GM11168 (cell line): ENCODE data around the gene BANF1.

Experiments
- in situ Hi-C: fragments of 300-500 bp; cut with MboI; formaldehyde crosslinking; loops from one replicate; pipeline ENCODE4 v1.12.0; 2022; ENCODE audit warnings: low sequenced_read_pairs; ENCODE audit not compliant: unreplicated experiment

The BANF1 gene, protein sequence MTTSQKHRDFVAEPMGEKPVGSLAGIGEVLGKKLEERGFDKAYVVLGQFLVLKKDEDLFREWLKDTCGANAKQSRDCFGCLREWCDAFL

DNA sequence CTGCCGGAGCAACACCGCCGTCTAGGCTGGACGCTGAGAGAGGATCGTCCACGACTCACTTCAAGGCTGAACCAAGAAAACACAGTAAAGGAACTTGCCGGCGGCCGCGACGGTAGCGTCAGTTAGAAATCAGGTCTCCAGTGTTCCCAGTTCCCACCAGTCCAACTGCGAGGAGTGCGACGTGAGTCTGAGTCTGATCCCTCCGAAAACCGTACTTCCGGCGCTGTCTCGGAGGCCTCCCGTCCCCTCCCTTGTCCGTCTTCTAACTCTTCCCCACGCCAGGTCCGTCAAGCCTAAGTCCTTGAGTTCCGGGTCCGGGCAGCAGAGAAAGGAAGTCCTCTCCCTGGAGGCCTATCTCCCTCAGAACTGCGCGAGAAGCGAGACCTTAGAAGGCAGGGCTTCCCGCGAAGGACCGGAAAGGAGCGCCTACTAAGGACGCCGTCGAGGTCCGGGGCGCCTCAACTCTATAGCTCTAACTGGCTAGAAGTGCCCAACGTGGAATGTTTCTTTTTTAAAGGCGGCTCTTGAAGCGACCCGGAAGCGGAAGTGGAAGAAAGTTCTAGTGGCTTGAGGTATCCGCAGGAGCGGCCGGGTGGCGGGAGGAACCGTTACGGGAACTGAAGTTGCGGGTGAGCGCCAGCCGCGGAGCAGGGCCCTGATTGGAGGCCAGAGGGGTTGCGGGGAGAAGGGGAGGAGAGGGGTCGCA, at the start of gene BANF1, which contains the start of gene EIF1AD:
TSS of gene BANF1 (plus strand) at position 562 of the 706 bp plus-strand sequence. CDS start 748 bp downstream, outside the sequence.
TSS of gene EIF1AD (minus strand) at position 216 of the 706 bp plus-strand sequence. CDS start 1,768 bp downstream, outside the sequence.
- in situ Hi-C loops, result no loop called here

DNA sequence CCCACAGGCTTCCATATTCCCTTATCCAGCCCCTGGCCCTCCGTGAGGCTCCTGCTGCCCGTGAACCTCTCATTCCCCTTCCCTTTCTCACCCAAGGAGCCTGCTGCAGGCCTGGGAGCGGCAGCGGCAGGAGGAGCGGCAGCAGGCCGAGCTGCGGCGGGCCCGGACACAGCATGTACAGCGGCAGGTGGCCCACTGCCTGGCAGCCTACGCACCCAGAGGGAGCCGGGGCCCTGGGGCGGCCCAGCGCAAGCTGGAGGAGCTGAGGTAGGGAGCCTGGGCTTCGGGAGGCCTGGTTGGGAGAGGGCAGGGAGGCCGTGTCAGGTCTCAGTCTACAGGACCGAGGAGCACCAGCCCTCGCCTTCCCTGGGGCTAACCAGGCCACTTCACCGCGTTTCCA, 48.8 kb upstream of the BANF1 start:
- in situ Hi-C loops, result no loop called here

DNA sequence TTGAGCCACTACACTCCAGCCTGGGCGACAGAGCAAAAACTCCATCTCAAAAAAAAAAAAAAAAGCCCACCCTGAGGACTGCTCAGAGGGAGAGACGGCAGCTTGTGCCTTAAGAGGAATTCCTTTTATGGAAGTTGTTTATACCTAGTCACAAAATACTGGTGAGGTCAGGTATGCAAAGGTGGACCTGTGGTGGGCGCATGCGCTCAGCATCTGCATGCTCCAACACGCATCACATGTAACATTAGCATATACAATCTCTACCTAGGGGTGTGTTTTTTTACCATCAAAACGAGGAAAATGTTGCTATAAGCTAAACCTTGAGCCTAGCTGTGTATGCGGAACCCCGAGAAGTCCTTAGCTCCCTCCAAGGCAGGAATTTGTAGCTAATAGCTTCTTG, 47.5 kb upstream of the BANF1 start:
- in situ Hi-C loops, result no loop called here

DNA sequence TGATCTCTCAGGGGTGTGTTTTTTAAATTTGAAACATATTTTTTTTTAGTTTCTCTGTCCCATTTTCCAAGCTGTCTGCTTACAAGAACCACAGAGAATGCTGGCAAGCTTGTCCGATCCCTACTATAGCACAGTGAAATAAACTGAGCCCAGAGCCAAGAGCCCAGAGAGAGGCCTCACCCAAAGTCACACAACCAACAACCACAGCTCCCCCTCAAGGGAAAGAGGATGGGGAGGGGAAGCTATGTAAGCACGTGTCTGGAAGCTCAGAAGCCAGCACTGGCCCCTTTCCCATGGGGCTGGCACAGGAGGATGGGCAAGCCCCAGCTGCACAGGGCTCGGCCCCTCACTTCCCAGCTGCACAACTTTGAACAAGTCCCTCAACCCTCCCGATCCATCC, 44.0 kb upstream of the BANF1 start:
- in situ Hi-C loops, result no loop called here

DNA sequence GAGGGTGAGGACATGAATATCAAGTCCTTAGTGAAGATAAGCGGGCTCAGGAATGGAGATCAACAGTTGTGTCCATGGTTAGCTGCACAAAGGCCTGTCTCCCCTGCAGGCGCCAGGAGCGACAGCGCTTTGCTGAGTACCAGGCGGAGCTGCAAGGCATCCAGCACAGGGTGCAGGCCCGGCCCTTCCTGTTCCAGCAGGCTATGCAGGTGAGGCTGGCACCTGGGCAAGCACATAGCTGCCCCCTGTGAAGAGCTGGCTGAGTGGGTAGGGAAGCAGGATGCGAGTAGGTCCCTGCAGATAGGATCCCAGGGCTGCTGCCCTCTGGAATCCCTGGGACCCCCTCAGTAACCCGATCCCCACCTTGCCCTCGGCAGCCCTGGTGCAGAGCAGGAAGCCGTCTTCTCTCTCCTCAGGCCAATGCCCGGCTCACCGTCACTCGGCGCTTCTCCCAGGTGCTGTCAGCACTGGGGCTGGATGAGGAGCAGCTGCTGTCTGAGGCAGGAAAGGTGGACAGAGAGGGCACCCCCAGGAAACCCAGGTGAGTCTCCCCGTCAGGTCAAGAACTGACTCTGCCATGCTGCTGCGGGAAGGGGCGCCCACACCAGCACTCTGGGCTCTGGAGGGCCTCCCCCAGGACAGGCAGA, 43.4 kb upstream of the BANF1 start:
- in situ Hi-C loops, result no loop called here

DNA sequence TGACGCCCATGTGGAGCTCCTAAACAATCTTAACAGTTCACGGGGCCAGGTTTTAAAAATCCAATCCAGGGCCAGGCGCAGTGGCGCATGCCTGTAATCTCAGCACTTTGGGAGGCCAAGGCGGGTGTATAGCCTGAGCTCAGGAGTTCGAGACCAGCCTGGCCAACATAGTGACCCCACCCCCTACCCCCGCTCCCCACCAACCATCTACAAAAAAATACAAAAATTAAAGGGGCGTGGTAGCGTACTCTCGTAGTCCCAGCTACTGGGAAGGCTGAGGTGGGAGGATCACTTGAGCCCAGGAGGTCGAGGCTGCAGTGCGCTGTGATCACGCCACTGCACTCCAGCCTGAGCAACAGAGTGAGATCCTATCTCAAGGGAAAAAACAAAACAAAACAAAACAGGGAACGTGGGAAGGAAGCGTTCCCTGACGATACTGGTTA, 41.5 kb upstream of the BANF1 start:
- in situ Hi-C loops, result no loop called here

DNA sequence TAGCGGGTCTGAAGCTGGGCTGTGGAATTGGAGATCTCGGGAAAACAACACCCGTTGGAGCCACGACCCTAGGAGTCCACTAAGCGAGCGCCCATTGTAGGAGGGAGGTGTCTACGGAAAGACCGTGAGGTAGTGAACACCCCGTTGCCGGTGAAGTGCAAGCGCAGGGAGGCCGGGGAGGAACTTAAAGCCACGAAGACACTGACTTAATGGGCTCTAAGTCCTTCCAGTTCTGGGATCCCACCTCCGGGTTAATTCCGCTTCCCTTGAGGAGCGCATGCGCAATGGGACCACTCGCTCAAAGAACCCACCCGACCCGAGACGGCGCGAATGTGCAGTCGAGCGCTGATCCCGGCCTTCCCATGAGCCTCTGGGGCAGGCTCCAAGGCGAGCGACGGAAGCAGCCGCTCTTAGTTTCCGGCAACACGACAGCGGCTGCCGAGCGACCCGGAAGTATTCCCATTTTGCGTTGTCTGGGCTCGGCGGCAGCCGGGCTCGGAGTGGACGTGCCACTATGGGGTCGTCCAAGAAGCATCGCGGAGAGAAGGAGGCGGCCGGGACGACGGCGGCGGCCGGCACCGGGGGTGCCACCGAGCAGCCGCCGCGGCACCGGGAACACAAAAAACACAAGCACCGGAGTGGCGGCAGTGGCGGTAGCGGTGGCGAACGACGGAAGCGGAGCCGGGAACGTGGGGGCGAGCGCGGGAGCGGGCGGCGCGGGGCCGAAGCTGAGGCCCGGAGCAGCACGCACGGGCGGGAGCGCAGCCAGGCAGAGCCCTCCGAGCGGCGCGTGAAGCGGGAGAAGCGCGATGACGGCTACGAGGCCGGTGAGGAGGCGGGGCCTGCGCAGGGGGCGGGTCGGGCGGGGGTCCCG, 40.8 kb upstream of the BANF1 start, which contains the start of gene SART1:
TSS of gene SART1 (plus strand) at position 468 of the 874 bp plus-strand sequence. CDS start at position 515, 47 bp downstream.
- in situ Hi-C loops, result no loop called here

DNA sequence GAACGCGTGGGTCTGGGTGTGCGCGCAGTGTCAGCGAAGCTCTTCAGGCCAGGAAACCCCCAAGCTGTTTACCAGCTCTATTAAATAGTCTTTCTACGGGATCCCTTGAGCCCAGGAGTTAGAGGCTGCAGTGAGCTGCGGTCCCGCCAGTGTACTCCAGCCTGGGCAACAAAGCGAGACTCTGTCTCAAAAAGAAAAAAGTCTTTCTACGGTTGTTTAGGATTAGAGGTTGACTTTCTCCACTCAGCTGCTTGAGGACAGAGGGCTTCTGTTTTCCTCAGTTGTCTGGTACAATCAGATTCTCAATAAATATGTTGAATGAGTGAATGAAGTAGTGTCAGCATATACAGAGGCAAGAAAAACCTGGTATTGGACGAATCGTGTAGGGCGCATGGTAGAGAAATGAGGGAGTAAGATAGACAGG, 40.1 kb upstream of the BANF1 start:
- in situ Hi-C loops, result no loop called here

DNA sequence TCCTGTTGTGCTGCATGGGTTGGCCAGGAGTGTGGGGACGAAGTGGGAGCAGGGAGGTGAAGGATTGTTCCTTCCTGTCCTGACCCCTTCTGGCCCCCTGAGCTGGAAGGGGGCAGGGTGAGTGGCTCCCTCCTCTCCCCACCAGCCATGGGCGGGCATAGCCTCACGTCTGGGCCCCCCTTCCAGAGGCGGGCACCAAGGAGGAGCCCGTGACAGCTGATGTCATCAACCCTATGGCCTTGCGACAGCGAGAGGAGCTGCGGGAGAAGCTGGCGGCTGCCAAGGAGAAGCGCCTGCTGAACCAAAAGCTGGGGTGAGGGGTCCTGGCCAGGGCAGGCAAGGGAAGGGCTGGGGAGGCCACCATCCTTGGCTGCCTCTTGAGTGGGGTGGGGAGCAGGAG, 37.4 kb upstream of the BANF1 start:
- in situ Hi-C loops, result no loop called here

DNA sequence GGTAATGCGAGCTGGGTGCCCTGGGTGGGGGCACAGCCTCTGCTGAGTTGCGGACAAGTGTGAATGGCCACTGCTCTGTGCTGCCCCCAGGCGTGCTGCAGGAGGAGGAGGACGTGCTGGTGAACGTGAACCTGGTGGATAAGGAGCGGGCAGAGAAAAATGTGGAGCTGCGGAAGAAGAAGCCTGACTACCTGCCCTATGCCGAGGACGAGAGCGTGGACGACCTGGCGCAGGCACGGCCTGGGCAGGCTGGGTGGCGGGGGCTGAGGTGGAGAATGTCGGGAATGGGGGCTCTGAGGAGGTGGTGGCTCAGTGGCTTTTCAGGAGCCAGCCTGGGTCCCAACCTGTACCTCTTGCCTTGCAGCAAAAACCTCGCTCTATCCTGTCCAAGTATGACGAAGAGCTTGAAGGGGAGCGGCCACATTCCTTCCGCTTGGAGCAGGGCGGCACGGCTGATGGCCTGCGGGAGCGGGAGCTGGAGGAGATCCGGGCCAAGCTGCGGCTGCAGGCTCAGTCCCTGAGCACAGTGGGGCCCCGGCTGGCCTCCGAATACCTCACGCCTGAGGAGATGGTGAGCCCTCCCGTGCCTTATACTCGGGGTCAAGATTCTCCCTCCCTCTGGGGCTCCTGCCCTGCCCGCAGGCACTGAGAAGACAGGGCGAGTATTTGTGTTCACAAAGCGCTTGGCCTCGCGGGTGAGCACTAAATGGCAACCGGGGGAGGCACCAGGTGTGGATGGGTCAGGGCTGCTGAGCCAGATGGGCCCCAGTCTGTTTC, 36.1 kb upstream of the BANF1 start:
- in situ Hi-C loops, result no loop called here

DNA sequence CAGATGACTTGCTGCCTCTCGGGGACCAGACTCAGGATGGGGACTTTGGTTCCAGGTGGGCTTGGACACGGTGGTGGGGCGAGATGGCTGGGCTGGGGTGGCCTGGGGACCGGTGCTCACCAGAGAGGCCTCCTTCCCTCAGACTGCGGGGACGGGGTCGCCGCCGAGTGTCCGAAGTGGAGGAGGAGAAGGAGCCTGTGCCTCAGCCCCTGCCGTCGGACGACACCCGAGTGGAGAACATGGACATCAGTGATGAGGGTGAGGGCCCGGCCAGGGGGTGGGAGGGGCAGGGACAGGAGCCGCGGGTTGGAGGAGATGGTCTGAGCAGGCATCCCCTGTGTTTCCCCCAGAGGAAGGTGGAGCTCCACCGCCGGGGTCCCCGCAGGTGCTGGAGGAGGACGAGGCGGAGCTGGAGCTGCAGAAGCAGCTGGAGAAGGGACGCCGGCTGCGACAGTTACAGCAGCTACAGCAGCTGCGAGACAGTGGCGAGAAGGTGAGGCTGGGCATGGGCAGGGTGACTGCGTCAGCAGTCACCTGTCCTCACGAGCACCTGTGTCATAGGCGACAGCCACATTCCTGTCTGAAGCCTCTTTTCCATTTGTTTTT, 34.9 kb upstream of the BANF1 start:
- in situ Hi-C loops, result no loop called here

DNA sequence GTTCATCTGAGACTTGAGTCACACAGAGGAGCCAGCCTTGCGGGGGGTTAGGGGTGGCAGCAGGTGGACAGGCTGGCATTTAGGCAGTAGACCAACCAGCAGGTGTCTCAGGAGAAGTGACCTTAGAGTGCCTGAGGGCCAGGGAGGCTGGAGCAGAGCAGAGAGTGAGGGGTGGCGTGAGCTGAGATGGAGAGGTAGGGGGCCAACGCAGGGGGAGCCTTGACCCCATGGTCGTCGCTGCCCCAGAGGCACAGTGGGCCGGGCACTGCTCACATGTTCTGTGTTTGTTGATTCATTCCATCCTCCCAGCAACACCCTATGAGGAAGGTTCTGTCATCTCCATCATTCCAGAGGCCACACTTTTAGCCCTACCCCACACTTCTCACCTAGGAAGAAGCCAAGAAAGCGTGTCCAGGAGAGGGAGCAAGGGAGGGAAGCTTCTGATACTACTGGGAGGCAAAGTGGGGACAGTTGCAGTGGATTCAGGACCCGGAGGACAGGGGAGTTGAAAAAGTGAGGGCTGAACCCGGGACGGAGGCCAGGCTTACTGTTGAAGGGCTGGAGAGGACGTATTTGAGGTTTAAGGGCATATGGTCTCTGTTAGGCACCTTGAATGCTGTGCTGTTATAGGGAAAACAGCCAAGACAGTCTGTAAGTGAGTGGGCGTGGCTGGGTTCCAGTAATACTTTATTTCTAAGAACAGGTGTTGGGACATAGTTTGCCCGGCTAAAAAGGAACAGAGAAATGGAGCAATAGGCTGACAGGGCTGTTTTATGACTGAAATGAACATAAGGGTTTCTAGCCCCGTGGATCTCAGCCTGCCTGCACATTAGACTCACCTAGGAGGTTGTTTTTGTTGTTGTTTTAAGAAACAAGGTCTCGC, 33.5 kb upstream of the BANF1 start:
- in situ Hi-C loops, result no loop called here

DNA sequence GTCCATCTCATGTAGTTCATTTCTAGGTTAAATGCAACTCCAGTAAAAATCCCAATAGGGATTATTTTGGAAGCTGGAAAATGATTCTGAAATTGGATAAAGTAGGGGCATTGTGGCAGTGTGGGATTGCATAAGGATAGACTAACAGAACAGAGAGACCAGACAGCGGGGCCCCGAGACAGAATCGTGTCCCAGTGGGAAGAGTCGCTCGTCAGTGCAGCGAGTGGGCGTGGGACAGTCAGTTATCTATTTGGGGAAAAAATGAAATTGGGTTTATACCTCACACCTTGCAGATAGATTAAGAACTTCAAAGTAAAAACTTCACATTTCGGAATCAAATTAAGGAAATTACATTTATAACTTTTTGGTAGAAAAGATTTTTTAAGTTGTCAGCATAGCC, 30.2 kb upstream of the BANF1 start:
- in situ Hi-C loops, result no loop called here

DNA sequence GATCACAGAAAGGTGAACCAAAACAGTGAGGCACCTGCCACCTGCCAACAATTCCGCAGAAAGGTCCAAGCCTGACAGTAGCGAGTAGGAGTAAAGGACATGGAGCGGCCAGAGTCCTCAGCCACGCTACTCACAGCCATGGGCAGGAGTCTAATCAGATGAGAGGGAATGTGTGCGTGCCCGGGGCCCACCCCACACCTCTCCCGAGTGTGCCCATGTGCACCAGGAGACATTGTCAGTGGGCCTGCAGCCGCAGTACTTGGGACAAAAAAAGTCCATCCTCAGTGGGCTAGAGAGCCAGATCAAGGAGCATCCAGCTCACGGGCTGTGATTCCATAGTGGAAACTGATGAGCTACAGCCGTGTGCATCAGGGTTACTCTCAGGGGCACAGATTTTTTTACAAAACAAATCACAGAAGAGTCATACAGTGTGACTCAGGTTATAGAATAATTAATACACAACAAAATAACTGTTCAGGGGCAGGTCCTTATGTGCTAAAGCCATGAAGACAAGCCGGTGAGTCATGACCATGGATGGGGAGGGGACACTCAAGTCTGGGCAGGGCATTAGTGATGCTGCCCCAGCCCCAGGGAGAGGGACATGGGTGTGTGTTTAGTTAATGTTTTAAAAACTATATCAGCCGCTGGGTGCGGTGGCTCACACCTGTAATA, 28.7 kb upstream of the BANF1 start:
- in situ Hi-C loops, result no loop called here

DNA sequence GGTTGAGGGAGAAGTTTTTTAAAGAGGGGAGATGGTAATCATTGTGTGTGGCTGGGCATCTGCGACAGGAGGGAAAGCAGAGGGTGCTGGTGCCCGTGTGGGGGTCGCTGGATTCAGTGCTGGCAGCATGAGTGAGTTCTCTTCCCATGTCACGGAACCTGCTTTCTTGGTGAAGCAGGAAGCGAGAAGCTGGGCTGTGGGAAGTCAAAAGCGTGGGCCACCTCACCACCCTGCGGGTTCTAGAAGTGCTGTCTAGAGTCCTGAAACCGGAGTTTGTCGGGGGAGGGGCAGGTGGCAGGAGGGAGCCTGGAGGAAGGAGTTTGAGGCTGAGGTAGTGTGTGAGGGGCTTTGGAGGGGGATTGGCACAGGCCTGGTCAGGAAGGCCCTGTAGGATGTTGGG, 26.5 kb upstream of the BANF1 start:
- in situ Hi-C loops, result loop anchor here (25.0 kb wide), 1 partner anchor 263 kb away; the partner anchor contains the start of genes KAT5 and RNASEH2C

DNA sequence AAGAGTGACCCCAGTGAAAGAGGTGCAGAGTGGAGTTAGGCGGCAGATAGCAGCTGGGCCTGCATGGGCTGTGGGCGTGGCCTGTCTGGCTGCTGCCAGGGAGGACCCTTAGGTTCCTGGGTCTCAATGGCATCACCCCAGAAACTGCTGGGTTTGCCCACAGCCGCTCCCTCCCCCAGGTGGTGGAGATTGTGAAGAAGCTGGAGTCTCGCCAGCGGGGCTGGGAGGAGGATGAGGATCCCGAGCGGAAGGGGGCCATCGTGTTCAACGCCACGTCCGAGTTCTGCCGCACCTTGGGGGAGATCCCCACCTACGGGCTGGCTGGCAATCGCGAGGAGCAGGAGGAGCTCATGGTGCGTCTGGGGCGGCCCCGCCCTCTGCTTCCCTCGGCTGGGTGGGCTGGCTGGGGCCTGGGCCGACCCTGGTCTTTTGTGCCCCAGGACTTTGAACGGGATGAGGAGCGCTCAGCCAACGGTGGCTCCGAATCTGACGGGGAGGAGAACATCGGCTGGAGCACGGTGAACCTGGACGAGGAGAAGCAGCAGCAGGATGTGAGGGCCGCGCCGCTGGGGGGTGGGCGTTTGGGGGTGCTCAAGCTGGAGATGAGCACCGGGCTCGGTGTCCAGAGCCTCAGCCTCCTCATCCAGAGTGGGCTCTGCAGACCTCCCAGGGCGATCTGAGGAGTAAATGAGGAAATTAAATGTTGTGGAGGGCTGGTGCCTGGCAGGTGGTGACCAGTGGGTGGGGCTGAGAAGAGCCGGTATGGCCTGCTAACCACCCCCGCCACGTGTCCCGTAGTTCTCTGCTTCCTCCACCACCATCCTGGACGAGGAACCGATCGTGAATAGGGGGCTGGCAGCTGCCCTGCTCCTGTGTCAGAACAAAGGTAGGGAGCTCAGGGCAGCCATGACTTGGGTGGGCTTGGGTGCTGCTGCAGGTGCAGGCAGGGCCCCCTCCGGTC, 25.8 kb upstream of the BANF1 start:
- in situ Hi-C loops, result loop anchor here (25.0 kb wide), 1 partner anchor 264 kb away; the partner anchor contains the start of genes KAT5 and RNASEH2C
